SK-N-SH (cell line): ENCODE data around the gene ATP6AP1. TPM values are rescaled to one million over a fixed set of nuclear protein-coding genes. Genes with fewer than 3 reads are reported as not detected.

Experiments
- CTCF ChIA-PET: fragments of 300-600, 350-600 bp; formaldehyde crosslinking; extraction: SDS; loops from one replicate; lab custom pipeline; 2021; lab: Yijun Ruan, JAX
- POLR2A ChIA-PET: fragments of 350-600 bp; sonication (Branson Sonifier 250); formaldehyde crosslinking; extraction: SDS; loops from one replicate; lab custom pipeline; 2020; ENCODE audit warnings: antibody characterized with exemption, inconsistent platforms; lab: Yijun Ruan, JAX
- DNase-seq: peaks from one replicate; pipeline ENCODE4 v3.0.0; 2012
- H2AFZ ChIP-seq: fragments of 200-600 bp; sonication (generic); 2 replicates; pipeline ENCODE4 v1.8.1; 2016; ENCODE audit warnings: antibody characterized with exemption, mild to moderate bottlenecking, low read depth
- H3F3A ChIP-seq: fragments of 200-600 bp; sonication (generic); replicated peaks from 2 replicates; pipeline ENCODE3; 2016; ENCODE audit warnings: antibody characterized with exemption, mild to moderate bottlenecking; ENCODE audit not compliant: insufficient read depth
- H3K27ac ChIP-seq, 2 experiments: fragments of 200-500 bp in 1 of 2; fragments of 200-600 bp in 1 of 2; sonication (Bioruptor generic) in 1 of 2; sonication (generic), shearing (Covaris generic) in 1 of 2; 2 replicates each; pipeline versions ENCODE4 v1.5.1 to v1.6.1; 2014 to 2016; ENCODE audit warnings: low read depth in 2 of 2, inconsistent platforms in 1 of 2, low read length in 1 of 2, mild to moderate bottlenecking in 1 of 2, mixed read lengths in 1 of 2
- H3K27me3 ChIP-seq: fragments of 200-600 bp; sonication (generic), shearing (Covaris generic); 2 replicates; pipeline ENCODE4 v1.6.1; 2016; ENCODE audit warnings: mixed run types; ENCODE audit not compliant: insufficient read depth
- H3K36me3 ChIP-seq, 2 experiments: fragments of 200-500 bp in 1 of 2; fragments of 200-600 bp in 1 of 2; sonication (Bioruptor generic) in 1 of 2; sonication (generic) in 1 of 2; replicated peaks in 1 of 2; 2 replicates each; pipeline versions ENCODE3 to v1.5.1; 2014 to 2016; ENCODE audit warnings: low read length in 1 of 2, mild to moderate bottlenecking in 1 of 2; ENCODE audit not compliant: insufficient read depth in 2 of 2, control insufficient read depth in 1 of 2
- H3K4me1 ChIP-seq, 2 experiments: fragments of 200-500 bp in 1 of 2; fragments of 200-600 bp in 1 of 2; sonication (Bioruptor generic) in 1 of 2; sonication (generic), shearing (Covaris generic) in 1 of 2; 2 replicates each; pipeline versions ENCODE4 v1.5.1 to v1.6.1; 2014 to 2016; ENCODE audit warnings: low read depth in 1 of 2, low read length in 1 of 2, mixed run types in 1 of 2; ENCODE audit not compliant: insufficient read depth in 2 of 2, control insufficient read depth in 1 of 2
- H3K4me2 ChIP-seq: fragments of 200-600 bp; sonication (generic), shearing (Covaris generic); 2 replicates; pipeline ENCODE4 v1.6.1; 2017; ENCODE audit warnings: mixed run types
- H3K4me3 ChIP-seq, 2 experiments: fragments of 200-500 bp in 1 of 2; fragments of 200-600 bp in 1 of 2; sonication (Bioruptor generic) in 1 of 2; sonication (generic), shearing (Covaris generic) in 1 of 2; 2 replicates each; pipeline versions ENCODE4 v1.5.1 to v1.8.1; 2014 to 2016; ENCODE audit warnings: low read depth in 2 of 2, inconsistent platforms in 1 of 2, low read length in 1 of 2, mild to moderate bottlenecking in 1 of 2, mixed read lengths in 1 of 2, moderate library complexity in 1 of 2
- H3K79me2 ChIP-seq: fragments of 200-600 bp; sonication (generic); 2 replicates; pipeline ENCODE4 v1.8.1; 2017; ENCODE audit warnings: mild to moderate bottlenecking; ENCODE audit not compliant: insufficient read depth
- H3K9ac ChIP-seq: fragments of 200-600 bp; sonication (generic); 2 replicates; pipeline ENCODE4 v1.6.1; 2017; ENCODE audit warnings: mixed run types
- H3K9me2 ChIP-seq: fragments of 200-600 bp; sonication (generic); 2 replicates; pipeline ENCODE4 v1.6.1; 2017; ENCODE audit warnings: mixed run types
- H3K9me3 ChIP-seq: fragments of 200-600 bp; sonication (generic); 2 replicates; pipeline ENCODE4 v1.6.1; 2017; ENCODE audit warnings: mixed run types, mild to moderate bottlenecking, moderate library complexity
- H4K20me1 ChIP-seq: fragments of 200-600 bp; sonication (generic); 2 replicates; pipeline ENCODE4 v1.6.1; 2017; ENCODE audit warnings: mild to moderate bottlenecking, mixed run types; ENCODE audit not compliant: insufficient read depth
- CHD2 ChIP-seq: fragments of 150-350 bp; IDR thresholded peaks from 2 replicates; pipeline ENCODE4 v1.6.1; 2018; ENCODE audit warnings: low read length; ENCODE audit not compliant: partially characterized antibody
- ELF1 ChIP-seq: IDR thresholded peaks from 2 replicates; pipeline ENCODE4 v1.4.0; 2012
- FOSL2 ChIP-seq: IDR thresholded peaks from 2 replicates; pipeline ENCODE4 v1.4.0; 2012; ENCODE audit warnings: low read depth, mild to moderate bottlenecking, moderate library complexity, borderline replicate concordance
- GABPA ChIP-seq: IDR thresholded peaks from 2 replicates; pipeline ENCODE4 v1.4.0; 2012; ENCODE audit warnings: low read depth, mild to moderate bottlenecking
- GATA2 ChIP-seq: sonication (generic); formaldehyde crosslinking; IDR thresholded peaks from 2 replicates; pipeline ENCODE4 v1.5.0; 2020; ENCODE audit warnings: mild to moderate bottlenecking, missing genetic modification reagents
- JUND ChIP-seq: IDR thresholded peaks from 2 replicates; pipeline ENCODE4 v1.4.0; 2012
- MAX ChIP-seq: IDR thresholded peaks from 2 replicates; pipeline ENCODE4 v1.4.0; 2012; ENCODE audit warnings: low read depth
- MXI1 ChIP-seq: IDR thresholded peaks from 2 replicates; pipeline ENCODE4 v1.6.1; 2012; ENCODE audit warnings: mild to moderate bottlenecking, low read depth, low read length, improper control_type of control experiment
- NRF1 ChIP-seq: IDR thresholded peaks from 2 replicates; pipeline ENCODE4 v1.6.1; 2012; ENCODE audit warnings: low read depth, mild to moderate bottlenecking, low read length
- RFX5 ChIP-seq: IDR thresholded peaks from 2 replicates; pipeline ENCODE4 v1.6.1; 2012; ENCODE audit warnings: mild to moderate bottlenecking, improper control_type of control experiment, low read length
- SIN3A ChIP-seq: IDR thresholded peaks from 2 replicates; pipeline ENCODE4 v1.6.1; 2012; ENCODE audit warnings: low read depth, mild to moderate bottlenecking, low read length, moderate library complexity, borderline replicate concordance
- SMC3 ChIP-seq: IDR thresholded peaks from 2 replicates; pipeline ENCODE4 v1.6.1; 2012; ENCODE audit warnings: low read depth, low read length, improper control_type of control experiment
- TEAD4 ChIP-seq: IDR thresholded peaks from 2 replicates; pipeline ENCODE4 v1.4.0; 2012; ENCODE audit warnings: mild to moderate bottlenecking, borderline replicate concordance; ENCODE audit not compliant: insufficient read depth
- YY1 ChIP-seq: IDR thresholded peaks from 2 replicates; pipeline ENCODE4 v1.4.0; 2012; ENCODE audit warnings: low read depth, mild to moderate bottlenecking
- WGBS: methylation state at CpG from one replicate; pipeline ENCODE4 v1.1.6; 2017; ENCODE audit warnings: low lambda C conversion rate; 5-methylcytosine and 5-hydroxymethylcytosine counted together
- polyA plus RNA-seq, 3 experiments: library from polyadenylated mRNA; depleted of rRNA; stranded (reverse); fragments of >200 nt; gene quantifications; 2 replicates each; pipeline ENCODE4 v1.2.3, GENCODE V29; 2012
- TF ChIP-seq, protein P1 (sequence below): IDR thresholded peaks from 2 replicates; pipeline ENCODE4 v1.4.0; 2012; ENCODE audit warnings: low read depth, borderline replicate concordance
- TF ChIP-seq, protein P2 (sequence below): fragments of 200-600 bp; sonication (generic); IDR thresholded peaks from 2 replicates; pipeline ENCODE4 v1.6.1; 2017; ENCODE audit warnings: antibody characterized with exemption, mild to moderate bottlenecking, moderate library complexity

Gene ATP6AP1
- polyA plus RNA-seq, 1 of the 3 experiments (the other 2 are of a cell fraction), result 102 TPM

- no peaks in the 10 kb centered on the region for H3K9me3 ChIP-seq
- WGBS, result 51% methylated on average over 6 of the region's 9 CpGs
- ChIA-PET CTCF (no interaction called here), POLR2A (no interaction called here)
- no peaks in the 10 kb centered on the region for H3K79me2 ChIP-seq
- no peak for DNase-seq
- no peak overlapping the region for H2AFZ ChIP-seq
- no peaks in the 10 kb centered on the region for H3F3A ChIP-seq
- peaks cover 13% of the 10 kb centered on the region for H3K27me3 ChIP-seq
- H3K9ac ChIP-seq, result no peak overlapping the region
- no peaks in the 10 kb centered on the region for H3K9me2 ChIP-seq
- TF ChIP-seq GATA2 (CRISPR knock-in tag), result no peak
- no peaks in the 10 kb centered on the region for H3K4me1 ChIP-seq
- no peak overlapping the region for H3K4me2 ChIP-seq
- H4K20me1 ChIP-seq, result 0 out of 2 replicates have a peak, but pooled peaks cover 8% of the 10 kb centered on the region
- H3K36me3 ChIP-seq, result peaks cover 0 to 26% of the 10 kb centered on the region in 2 experiments
- no peak overlapping the region for H3K27ac ChIP-seq
- no peak overlapping the region for H3K4me3 ChIP-seq
These were observed 40.6 kb downstream of the ATP6AP1 start for GRCh38 chrX:154469114-154469513.

- no peak overlapping the region for H3K4me3 ChIP-seq
- TF ChIP-seq SMC3, result no peak
- TF ChIP-seq FOSL2, result no peak
- TF ChIP-seq YY1, result no peak
- no peak for TF ChIP-seq NRF1
- no peak for TF ChIP-seq MAX
- 84% methylated on average over 7 of the region's 18 CpGs for WGBS
- no peak overlapping the region for H3K9ac ChIP-seq
- no peak overlapping the region for H2AFZ ChIP-seq
- DNase-seq, result no peak
- H3K27me3 ChIP-seq, result peaks cover 13% of the 10 kb centered on the region
- H3K4me1 ChIP-seq, result no peaks in the 10 kb centered on the region
- no peaks in the 10 kb centered on the region for H3F3A ChIP-seq
- H3K36me3 ChIP-seq, result peaks cover 0 to 23% of the 10 kb centered on the region in 2 experiments
- H3K27ac ChIP-seq, result no peak overlapping the region
- CTCF ChIA-PET, result no interaction called here
- 0 out of 2 replicates have a peak, but pooled peaks cover 8% of the 10 kb centered on the region for H4K20me1 ChIP-seq
- POLR2A ChIA-PET, result no interaction called here
- no peaks in the 10 kb centered on the region for H3K9me2 ChIP-seq
- H3K9me3 ChIP-seq, result no peaks in the 10 kb centered on the region
- no peaks in the 10 kb centered on the region for H3K79me2 ChIP-seq
- H3K4me2 ChIP-seq, result no peak overlapping the region
These were observed 41.4 kb downstream of the ATP6AP1 start for GRCh38 chrX:154469880-154470279.

DNA sequence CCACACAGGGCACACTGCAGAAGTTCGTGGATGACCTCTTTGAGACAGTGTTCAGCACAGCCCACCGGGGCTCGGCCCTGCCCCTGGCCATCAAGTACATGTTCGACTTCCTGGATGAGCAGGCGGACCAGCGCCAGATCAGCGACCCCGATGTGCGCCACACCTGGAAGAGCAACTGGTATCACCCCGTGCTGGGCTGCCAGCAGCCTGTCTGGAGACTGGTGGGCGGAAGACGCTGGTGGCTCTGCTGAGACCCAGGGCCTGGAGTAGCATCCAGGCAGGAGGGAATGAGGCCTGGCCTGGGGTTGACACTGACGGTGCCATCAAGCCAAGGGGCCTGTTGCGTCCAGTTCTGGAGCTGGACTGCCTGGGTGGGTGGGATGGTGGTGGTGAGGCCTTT lies 42.0 kb downstream of the ATP6AP1 start:
- Histone ChIP-seq H3K4me3 (no peak overlapping the region), H3K36me3 (peaks cover 0 to 20% of the 10 kb centered on the region in 2 experiments), H4K20me1 (0 out of 2 replicates have a peak, but pooled peaks cover 8% of the 10 kb centered on the region), H3K9ac (no peak overlapping the region), H3K4me1 (no peaks in the 10 kb centered on the region), H3K9me3 (no peaks in the 10 kb centered on the region), H2AFZ (no peak overlapping the region), H3F3A (no peaks in the 10 kb centered on the region), H3K79me2 (no peaks in the 10 kb centered on the region), H3K27ac (no peak overlapping the region), H3K4me2 (no peak overlapping the region), H3K27me3 (peaks cover 13% of the 10 kb centered on the region), H3K9me2 (no peaks in the 10 kb centered on the region)
- ChIA-PET CTCF (no interaction called here), POLR2A (no interaction called here)
- TF ChIP-seq MXI1, result no peak
- no peak for TF ChIP-seq SIN3A
- no peak for TF ChIP-seq ELF1
- no peak for TF ChIP-seq GABPA
- no peak for TF ChIP-seq RFX5
- no peak for TF ChIP-seq TEAD4
- TF ChIP-seq, protein P1, sequence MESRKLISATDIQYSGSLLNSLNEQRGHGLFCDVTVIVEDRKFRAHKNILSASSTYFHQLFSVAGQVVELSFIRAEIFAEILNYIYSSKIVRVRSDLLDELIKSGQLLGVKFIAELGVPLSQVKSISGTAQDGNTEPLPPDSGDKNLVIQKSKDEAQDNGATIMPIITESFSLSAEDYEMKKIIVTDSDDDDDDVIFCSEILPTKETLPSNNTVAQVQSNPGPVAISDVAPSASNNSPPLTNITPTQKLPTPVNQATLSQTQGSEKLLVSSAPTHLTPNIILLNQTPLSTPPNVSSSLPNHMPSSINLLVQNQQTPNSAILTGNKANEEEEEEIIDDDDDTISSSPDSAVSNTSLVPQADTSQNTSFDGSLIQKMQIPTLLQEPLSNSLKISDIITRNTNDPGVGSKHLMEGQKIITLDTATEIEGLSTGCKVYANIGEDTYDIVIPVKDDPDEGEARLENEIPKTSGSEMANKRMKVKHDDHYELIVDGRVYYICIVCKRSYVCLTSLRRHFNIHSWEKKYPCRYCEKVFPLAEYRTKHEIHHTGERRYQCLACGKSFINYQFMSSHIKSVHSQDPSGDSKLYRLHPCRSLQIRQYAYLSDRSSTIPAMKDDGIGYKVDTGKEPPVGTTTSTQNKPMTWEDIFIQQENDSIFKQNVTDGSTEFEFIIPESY, result no peak
- TF ChIP-seq CHD2, result no peak
- TF ChIP-seq, protein P2, sequence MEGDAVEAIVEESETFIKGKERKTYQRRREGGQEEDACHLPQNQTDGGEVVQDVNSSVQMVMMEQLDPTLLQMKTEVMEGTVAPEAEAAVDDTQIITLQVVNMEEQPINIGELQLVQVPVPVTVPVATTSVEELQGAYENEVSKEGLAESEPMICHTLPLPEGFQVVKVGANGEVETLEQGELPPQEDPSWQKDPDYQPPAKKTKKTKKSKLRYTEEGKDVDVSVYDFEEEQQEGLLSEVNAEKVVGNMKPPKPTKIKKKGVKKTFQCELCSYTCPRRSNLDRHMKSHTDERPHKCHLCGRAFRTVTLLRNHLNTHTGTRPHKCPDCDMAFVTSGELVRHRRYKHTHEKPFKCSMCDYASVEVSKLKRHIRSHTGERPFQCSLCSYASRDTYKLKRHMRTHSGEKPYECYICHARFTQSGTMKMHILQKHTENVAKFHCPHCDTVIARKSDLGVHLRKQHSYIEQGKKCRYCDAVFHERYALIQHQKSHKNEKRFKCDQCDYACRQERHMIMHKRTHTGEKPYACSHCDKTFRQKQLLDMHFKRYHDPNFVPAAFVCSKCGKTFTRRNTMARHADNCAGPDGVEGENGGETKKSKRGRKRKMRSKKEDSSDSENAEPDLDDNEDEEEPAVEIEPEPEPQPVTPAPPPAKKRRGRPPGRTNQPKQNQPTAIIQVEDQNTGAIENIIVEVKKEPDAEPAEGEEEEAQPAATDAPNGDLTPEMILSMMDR, result no peak
- no peak for TF ChIP-seq JUND
- 49% methylated on average over 14 of the region's 14 CpGs for WGBS
- DNase-seq, result no peak
